Erythroblast (primary cell): ENCODE data around the gene RBM5.

ENCODE experiments used
- GATA1 ChIP-seq: IDR thresholded peaks from 2 replicates; pipeline ENCODE4 v1.6.1; 2011; ENCODE audit warnings: low read depth, mild to moderate bottlenecking, control low read depth, low read length, moderate library complexity
- POLR2A ChIP-seq: IDR thresholded peaks from 2 replicates; pipeline ENCODE4 v1.6.1; 2011; ENCODE audit warnings: mild to moderate bottlenecking, low read length

- TF ChIP-seq POLR2A (no peak), GATA1 (no peak)
Observed at GRCh38 chr3:50150863-50151686, 62.4 kb downstream of the RBM5 start.
